Peyer's patch (tissue), 4 donors: ENCODE results near the gene ATP6V1F. TPM values are rescaled to one million over a fixed set of nuclear protein-coding genes. Genes with fewer than 3 reads are reported as not detected.

ENCODE experiments used
- DNase-seq, 3 donors: peaks; one replicate each; pipeline ENCODE4 v3.0.0-alpha.2; 2017 to 2019
- H3K27ac ChIP-seq, 4 donors: fragments of 200-600 bp; sonication (generic); one replicate each; pipeline ENCODE4 v1.5.1; 2016 to 2019
- H3K27me3 ChIP-seq, 2 donors: fragments of 200-600 bp; sonication (generic); one replicate each; pipeline ENCODE4 v1.5.1; 2019
- H3K36me3 ChIP-seq, 3 donors: fragments of 200-600 bp; sonication (generic); one replicate each; pipeline ENCODE4 v1.5.1; 2016 to 2019
- H3K4me1 ChIP-seq, 4 donors: fragments of 200-600 bp; sonication (generic); one replicate each; pipeline ENCODE4 v1.5.1; 2016 to 2019
- H3K4me3 ChIP-seq, 4 donors: fragments of 200-600 bp; sonication (generic); 1 replicate in 3 of 4; 2 replicates in 1 of 4; pipeline ENCODE4 v1.5.1; 2016 to 2019; ENCODE audit warnings: mild to moderate bottlenecking in 1 of 4
- H3K9me3 ChIP-seq, 4 donors: fragments of 200-600 bp; sonication (generic); one replicate each; pipeline ENCODE4 v1.5.1; 2016 to 2019; ENCODE audit warnings: mild to moderate bottlenecking in 1 of 4
- CTCF ChIP-seq, 6 experiments: fragments of 450-650 bp in 4 of 6; fragments of 200-600 bp in 2 of 6; sonication (generic) in 1 of 6; IDR thresholded peaks; one replicate each; pipeline ENCODE4 v1.5.1; 2017 to 2019; ENCODE audit warnings: antibody characterized with exemption in 6 of 6, mild to moderate bottlenecking in 3 of 6, moderate library complexity in 1 of 6
- POLR2A ChIP-seq, 2 donors: fragments of 450-650 bp; IDR thresholded peaks; one replicate each; pipeline ENCODE4 v1.5.1; 2017; ENCODE audit warnings: antibody characterized with exemption in 2 of 2, mild to moderate bottlenecking in 2 of 2, moderate library complexity in 2 of 2
- total RNA-seq, 4 donors: library from RNA; depleted of rRNA; stranded (reverse); fragments of >200 nt; gene quantifications; one replicate each; pipeline ENCODE4 v1.1.0, GENCODE V29; 2016

The ATP6V1F gene
- total RNA-seq, 4 donors from 2014 or later = 71.3 to 88.3 (median 84.6) TPM

- Histone ChIP-seq H3K4me3 (no peak overlapping the region), H3K27ac (no peak overlapping the region), H3K27me3 (no peaks in the 10 kb centered on the region), H3K9me3 (no peaks in the 10 kb centered on the region), H3K36me3 (peaks cover 0 to 27% (median 0%) of the 10 kb centered on the region in 3 donors), H3K4me1 (no peaks in the 10 kb centered on the region)
- DNase-seq = no peak
- TF ChIP-seq POLR2A (IDR thresholded peaks at IDR 0.05) (no peak), CTCF (IDR thresholded peaks at IDR 0.05) (no peak)
Observed at GRCh38 chr7:128837521-128837921, 25.1 kb upstream of the ATP6V1F start.

- peaks cover 0 to 27% (median 0%) of the 10 kb centered on the region in 3 donors for H3K36me3 ChIP-seq
- DNase-seq = no peak
- H3K4me1 ChIP-seq = no peaks in the 10 kb centered on the region
Observed at GRCh38 chr7:128838109-128838779, 24.4 kb upstream of the ATP6V1F start.

GRCh38 chr7:128838981-128839731 is 23.5 kb upstream of the ATP6V1F start:
- Histone ChIP-seq H3K4me3 (no peak overlapping the region), H3K27me3 (no peaks in the 10 kb centered on the region), H3K9me3 (no peaks in the 10 kb centered on the region), H3K27ac (no peak overlapping the region), H3K4me1 (no peaks in the 10 kb centered on the region), H3K36me3 (peaks cover 0 to 27% (median 0%) of the 10 kb centered on the region in 3 donors)
- DNase-seq = no peak
- TF ChIP-seq CTCF (IDR thresholded peaks at IDR 0.05) (no peak), POLR2A (IDR thresholded peaks at IDR 0.05) (no peak)

More at GRCh38 chr7:128838109-128838779, 24.4 kb upstream of the ATP6V1F start:
- H3K9me3 ChIP-seq = no peaks in the 10 kb centered on the region
- no peak overlapping the region for H3K4me3 ChIP-seq
- H3K27ac ChIP-seq = no peak overlapping the region
- TF ChIP-seq CTCF (IDR thresholded peaks at IDR 0.05) (no peak), POLR2A (IDR thresholded peaks at IDR 0.05) (no peak)
- no peaks in the 10 kb centered on the region for H3K27me3 ChIP-seq

- DNase-seq = no peak
- no peak overlapping the region for H3K27ac ChIP-seq
- H3K27me3 ChIP-seq = no peaks in the 10 kb centered on the region
- TF ChIP-seq POLR2A (IDR thresholded peaks at IDR 0.05) = no peak
- TF ChIP-seq CTCF (IDR thresholded peaks at IDR 0.05) = no peak
- no peaks in the 10 kb centered on the region for H3K9me3 ChIP-seq
- H3K36me3 ChIP-seq = peaks cover 0 to 33% (median 0%) of the 10 kb centered on the region in 3 donors
- H3K4me3 ChIP-seq = no peak overlapping the region
- no peaks in the 10 kb centered on the region for H3K4me1 ChIP-seq
Observed at GRCh38 chr7:128839751-128840177, 22.9 kb upstream of the ATP6V1F start.

GRCh38 chr7:128840326-128841170 is 22.1 kb upstream of the ATP6V1F start:
- Histone ChIP-seq H3K4me1 (no peaks in the 10 kb centered on the region), H3K9me3 (no peaks in the 10 kb centered on the region), H3K36me3 (peaks cover 0 to 38% (median 0%) of the 10 kb centered on the region in 3 donors), H3K4me3 (no peak overlapping the region), H3K27ac (no peak overlapping the region), H3K27me3 (no peaks in the 10 kb centered on the region)
- TF ChIP-seq CTCF (IDR thresholded peaks at IDR 0.05) = no peak
- TF ChIP-seq POLR2A (IDR thresholded peaks at IDR 0.05) = no peak
- DNase-seq = no peak
